HG02623 (cell line): ENCODE results near the gene FMN2.

Source experiments
- ATAC-seq: cut with Tn5 transposase; IDR thresholded peaks from one replicate; pipeline ENCODE4 v1.9.1; 2021; ENCODE audit warnings: moderate library complexity; ENCODE audit not compliant: unreplicated experiment

Gene FMN2

DNA sequence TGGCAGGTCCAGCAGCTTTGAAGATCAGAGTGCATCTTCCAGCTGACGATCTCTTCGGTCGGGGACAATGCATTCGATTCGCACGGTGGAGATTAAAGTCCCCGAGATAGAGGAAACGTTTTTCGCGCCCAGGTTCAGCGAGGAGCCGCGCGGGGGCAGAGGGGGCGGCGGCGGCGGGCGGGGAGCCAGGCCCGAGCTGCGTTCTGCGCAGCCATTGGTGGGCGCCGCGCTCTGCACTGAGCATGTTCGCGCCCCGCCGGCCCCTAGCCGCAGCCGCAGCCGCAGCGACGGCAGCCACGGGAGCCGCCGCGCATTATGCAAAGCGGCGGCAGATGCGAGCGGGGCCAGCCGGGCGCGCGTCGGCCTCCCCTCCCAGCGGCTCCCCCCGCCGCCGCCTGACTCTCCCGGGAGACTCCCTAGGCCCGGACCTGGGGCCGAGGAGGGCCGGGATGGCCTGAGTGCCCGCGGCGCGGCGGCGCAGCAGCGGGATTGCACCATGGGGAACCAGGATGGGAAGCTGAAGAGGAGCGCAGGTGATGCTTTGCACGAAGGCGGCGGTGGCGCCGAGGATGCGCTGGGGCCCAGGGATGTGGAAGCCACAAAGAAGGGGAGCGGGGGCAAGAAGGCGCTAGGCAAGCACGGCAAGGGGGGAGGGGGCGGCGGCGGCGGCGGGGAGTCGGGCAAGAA lies at the start of gene FMN2:
FMN2 (plus strand) TSS at position 270 of the 687 bp plus-strand sequence; CDS start at position 497, 227 bp downstream.
- no peak for ATAC-seq

DNA sequence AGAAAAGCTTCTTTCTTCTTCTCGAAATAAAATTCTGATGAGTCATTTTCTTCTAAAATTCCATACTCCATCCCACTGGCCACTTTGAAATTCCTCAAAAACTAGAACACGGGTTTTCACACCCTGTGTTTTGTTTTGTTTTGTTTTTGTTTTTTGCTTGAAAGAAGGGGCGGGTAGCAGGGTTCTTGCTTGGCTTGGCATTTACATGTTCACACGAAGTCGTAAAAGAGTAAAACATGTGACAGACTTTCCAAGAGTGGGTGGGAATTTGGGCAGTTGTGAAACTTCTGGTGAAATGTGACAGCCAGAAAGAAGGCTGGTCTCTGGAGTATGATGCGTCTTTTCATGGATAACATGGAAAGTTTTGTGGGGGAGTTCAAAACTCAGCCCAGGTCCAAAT lies 47.1 kb upstream of the FMN2 start:
- ATAC-seq: no peak

DNA sequence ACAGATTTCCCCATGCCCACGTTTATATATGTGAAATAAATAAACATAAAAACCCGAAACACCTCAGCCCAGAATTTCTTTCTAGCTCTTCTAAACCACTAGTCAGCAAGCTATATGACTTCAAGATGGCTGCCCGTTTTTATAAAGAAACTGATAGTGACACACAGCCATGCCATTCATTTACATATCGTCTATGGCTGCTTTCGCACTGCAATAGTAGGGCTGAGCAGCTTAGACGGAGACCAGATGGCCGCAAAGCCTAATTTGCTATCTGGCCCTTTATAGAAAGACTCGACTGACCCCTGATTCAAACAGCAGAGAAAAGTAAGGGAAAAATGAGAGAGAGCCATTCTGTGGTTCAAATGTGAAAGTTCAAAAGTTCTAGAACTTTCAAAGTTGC lies 45.7 kb upstream of the FMN2 start:
- no peak for ATAC-seq

DNA sequence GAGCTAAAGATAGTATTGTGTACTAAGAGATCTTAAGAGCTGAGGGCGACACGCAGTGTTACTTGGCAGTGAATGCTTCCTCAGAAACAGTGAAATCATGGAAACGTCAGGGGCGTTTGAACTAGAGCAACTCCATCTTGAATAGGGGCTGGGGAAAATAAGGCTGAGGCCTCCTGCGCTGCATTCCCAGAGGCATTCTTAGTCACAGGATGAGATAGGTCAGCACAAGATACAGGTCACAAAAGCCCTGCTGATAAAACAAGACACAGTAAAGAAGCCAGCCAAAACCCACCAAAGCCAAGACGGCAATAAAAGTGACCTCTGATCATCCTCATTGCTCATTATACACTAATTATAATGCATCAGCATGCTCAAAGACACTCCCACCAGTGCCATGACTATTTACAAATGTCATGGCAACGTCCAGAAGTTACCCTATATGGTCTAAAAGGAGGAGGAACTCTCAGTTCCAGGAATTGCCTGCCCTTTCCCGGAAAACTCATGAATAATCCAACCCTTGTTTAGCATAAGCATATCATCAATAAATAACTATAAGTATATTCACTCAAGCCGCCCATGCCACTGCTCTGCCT lies 37.5 kb upstream of the FMN2 start:
- ATAC-seq: no peak

GRCh38 chr1:240055936-240056335 lies 35.7 kb upstream of the FMN2 start:
- ATAC-seq: no peak

DNA sequence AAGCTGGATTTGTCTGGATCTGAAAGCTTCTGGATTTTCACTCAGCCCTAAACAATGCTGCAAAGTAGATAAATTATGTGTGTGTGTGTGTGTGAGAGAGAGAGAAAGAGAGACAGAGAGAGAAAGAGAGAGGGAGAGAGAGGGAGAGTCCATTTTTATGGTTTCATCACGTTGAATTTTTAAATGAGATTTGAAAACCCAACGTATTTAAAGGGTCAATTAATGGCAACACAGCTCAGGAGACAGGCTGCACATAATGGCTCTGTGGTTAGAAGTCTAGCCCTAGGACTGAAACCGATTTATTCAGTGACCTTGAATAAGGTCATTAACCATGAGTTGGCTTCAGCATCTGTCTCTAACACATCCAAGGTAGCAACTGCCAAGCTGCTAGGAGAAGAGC lies 35.3 kb upstream of the FMN2 start:
- ATAC-seq: no peak

- ATAC-seq: no peak
Observed at GRCh38 chr1:240058049-240058448, 33.6 kb upstream of the FMN2 start.

DNA sequence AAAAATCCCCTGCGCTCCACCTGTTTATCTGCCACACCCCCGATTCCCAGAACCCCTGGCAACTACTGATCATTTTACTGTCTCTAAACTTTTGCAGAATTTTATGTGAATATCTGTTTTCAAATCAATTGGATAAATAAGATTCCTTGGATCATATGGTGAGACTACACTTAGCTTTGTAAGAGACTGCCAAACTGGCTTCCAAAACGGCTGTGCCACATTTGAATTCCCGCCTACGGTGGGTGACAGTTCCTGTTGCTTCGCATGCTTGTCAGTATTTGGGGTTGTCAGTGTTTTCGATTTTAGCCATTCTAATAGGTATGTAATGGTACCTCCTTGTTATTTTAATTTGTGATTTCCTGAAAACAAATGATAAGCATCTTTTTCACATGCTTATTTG lies 22.7 kb upstream of the FMN2 start:
- ATAC-seq: no peak

- no peak for ATAC-seq
Observed at GRCh38 chr1:240070188-240070587, 21.5 kb upstream of the FMN2 start.

GRCh38 chr1:240073097-240073496 lies 18.6 kb upstream of the FMN2 start:
- ATAC-seq: no peak

DNA sequence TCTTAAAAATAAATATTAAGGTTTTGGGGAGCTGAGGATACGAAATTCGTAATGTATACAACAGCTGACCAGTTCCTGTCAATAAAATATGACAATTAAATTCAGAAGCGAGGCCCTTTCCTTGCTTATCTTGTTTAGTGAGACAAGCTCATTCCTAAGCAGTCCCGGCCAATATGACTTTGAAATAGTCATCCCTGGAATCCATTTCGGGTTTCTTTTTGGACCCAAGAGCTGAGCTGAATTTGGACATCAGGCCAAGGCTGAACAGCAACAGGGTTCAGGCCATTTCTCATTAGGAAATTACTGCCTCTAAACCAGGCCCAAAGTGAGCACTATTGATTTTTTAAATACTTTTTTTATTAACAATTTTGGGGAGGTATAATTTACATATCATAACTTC lies 17.3 kb upstream of the FMN2 start:
- no peak for ATAC-seq

- no peak for ATAC-seq
Observed at GRCh38 chr1:240074908-240075307, 16.8 kb upstream of the FMN2 start.

DNA sequence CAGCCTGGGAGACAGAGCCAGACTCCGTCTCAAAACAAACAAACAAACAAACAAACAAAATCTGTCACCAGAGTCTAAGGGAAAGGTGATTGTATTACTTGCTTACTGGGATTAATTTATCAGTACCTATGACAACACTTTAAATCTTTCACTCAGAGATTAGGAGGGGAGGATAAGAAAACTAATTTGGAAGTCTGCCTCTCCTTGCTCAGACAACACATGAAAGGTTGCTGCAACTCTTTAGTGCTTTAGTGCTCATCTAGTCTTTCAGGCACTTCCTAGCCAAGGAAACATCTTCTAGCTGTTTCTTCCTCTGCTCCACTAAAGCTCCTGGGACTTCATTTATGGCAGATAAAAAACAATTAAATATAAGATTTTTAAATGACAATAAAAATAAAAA lies 7.3 kb upstream of the FMN2 start:
- no peak for ATAC-seq

GRCh38 chr1:240084749-240085148 lies 6.9 kb upstream of the FMN2 start:
- no peak for ATAC-seq

- no peak for ATAC-seq
Observed at GRCh38 chr1:240086726-240087125, 5.0 kb upstream of the FMN2 start.

DNA sequence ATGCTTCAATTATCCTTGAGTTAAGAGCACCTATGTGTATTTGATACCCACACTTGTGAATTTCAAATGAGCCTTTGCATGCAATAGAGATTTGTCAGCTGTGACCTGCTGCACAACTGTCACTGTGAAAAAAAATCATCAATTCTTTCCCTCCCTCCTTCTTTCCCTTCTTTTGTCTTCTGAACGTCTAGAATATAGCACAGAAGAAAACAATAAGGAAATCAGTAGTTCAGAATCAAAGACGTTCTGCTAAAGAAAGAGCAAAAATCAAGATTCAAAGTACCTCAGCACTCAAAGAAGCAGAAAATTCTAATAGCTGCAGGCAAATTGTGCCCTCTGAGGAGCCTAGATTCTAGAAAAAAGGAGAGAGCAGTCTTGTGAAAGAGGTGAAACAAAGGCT lies 1.7 kb upstream of the FMN2 start:
- ATAC-seq: no peak

- no peak for ATAC-seq
Observed at GRCh38 chr1:240090957-240091600, 604 bp upstream of the FMN2 start.

GRCh38 chr1:240092301-240093119 lies 827 bp downstream of the FMN2 start:
- no peak for ATAC-seq

- ATAC-seq: no peak
Observed at GRCh38 chr1:240093120-240093961, 1.7 kb downstream of the FMN2 start.

DNA sequence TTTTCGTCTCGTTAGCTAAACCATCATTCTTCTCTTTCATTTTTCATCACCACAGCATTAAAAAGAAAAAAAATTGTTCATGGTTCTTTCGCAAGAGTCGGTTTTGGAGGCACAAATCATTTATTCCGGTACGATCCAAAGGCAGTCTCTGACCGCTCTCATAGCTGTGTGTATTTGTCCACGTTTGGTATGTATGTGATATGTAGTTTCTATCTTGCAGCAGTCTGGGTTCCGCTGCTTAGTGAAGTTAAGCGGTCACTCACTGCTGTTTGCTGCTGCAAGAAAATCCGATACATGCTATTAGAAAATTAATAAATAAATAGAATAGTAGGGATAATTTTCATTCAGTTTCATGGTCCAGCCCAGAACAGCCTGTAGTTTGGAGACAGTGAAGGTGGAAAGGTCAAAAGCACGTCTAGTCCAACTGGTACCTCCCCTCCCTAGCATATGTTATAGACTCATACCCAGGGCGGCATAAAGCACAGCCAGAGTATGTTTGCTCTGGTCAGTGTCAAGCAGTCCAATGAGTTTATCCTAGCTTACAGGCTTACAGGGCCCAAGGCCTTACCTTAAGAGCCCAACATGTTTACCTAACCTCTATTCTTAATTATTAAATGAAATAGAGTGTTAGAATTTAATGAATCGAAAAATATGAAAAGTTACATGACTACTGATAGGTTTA lies 2.5 kb downstream of the FMN2 start:
- no peak for ATAC-seq
